Neuronal stem cell (in vitro differentiated cells): ENCODE data around the gene AHRR.
"Not testable (repeated sequence)": the region's sequence is repeated elsewhere in the genome, so short reads cannot be mapped to it uniquely, and the experiment has no call there.

Experiments used
- DNase-seq: peaks from one replicate; pipeline ENCODE4 v3.0.0-alpha.2; 2013; ENCODE audit warnings: low spot score
- H2AFZ ChIP-seq: one replicate; pipeline ENCODE4 v1.6.1; 2013; ENCODE audit warnings: mild to moderate bottlenecking, low read length, inconsistent platforms
- H2AK5ac ChIP-seq: 2 replicates; pipeline ENCODE4 v1.6.1; 2013; ENCODE audit warnings: low read depth, mild to moderate bottlenecking, inconsistent platforms, low read length, moderate library complexity, mixed read lengths
- H2BK120ac ChIP-seq: 2 replicates; pipeline ENCODE4 v1.6.1; 2013; ENCODE audit warnings: low read depth, mild to moderate bottlenecking, inconsistent platforms, low read length, moderate library complexity, mixed read lengths
- H2BK12ac ChIP-seq: one replicate; pipeline ENCODE4 v1.6.1; 2013; ENCODE audit warnings: low read length, inconsistent platforms
- H2BK15ac ChIP-seq: 2 replicates; pipeline ENCODE4 v1.6.1; 2013; ENCODE audit warnings: mild to moderate bottlenecking, low read length, inconsistent platforms, mixed read lengths
- H2BK5ac ChIP-seq: one replicate; pipeline ENCODE4 v1.6.1; 2013; ENCODE audit warnings: inconsistent platforms, mild to moderate bottlenecking, low read length, moderate library complexity
- H3K14ac ChIP-seq: one replicate; pipeline ENCODE4 v1.6.1; 2013; ENCODE audit warnings: low read length, inconsistent platforms
- H3K18ac ChIP-seq: 2 replicates; pipeline ENCODE4 v1.6.1; 2013; ENCODE audit warnings: low read length, inconsistent platforms
- H3K23ac ChIP-seq: 2 replicates; pipeline ENCODE4 v1.6.1; 2013; ENCODE audit warnings: low read depth, mild to moderate bottlenecking, mixed read lengths, low read length, inconsistent platforms; ENCODE audit not compliant: poor library complexity
- H3K27ac ChIP-seq: replicated peaks from 3 replicates; pipeline ENCODE4 v1.5.1; 2013; ENCODE audit warnings: low read length, inconsistent platforms
- H3K27me3 ChIP-seq, 3 experiments: 2 replicates each; pipeline ENCODE4 v1.6.1; 2013; ENCODE audit warnings: low read length in 3 of 3, mild to moderate bottlenecking in 2 of 3, inconsistent platforms in 1 of 3, low read depth in 1 of 3, mixed read lengths in 1 of 3, moderate library complexity in 1 of 3; ENCODE audit not compliant: control insufficient read depth in 3 of 3, insufficient read depth in 3 of 3
- H3K36me3 ChIP-seq, 2 donors: replicated peaks in 1 of 2; 2 replicates each; pipeline ENCODE4 v1.6.1; 2013; ENCODE audit warnings: low read length in 2 of 2; ENCODE audit not compliant: control insufficient read depth in 2 of 2, insufficient read depth in 2 of 2
- H3K4ac ChIP-seq: 2 replicates; pipeline ENCODE4 v1.6.1; 2013; ENCODE audit warnings: inconsistent platforms, mild to moderate bottlenecking, low read length, moderate library complexity
- H3K4me1 ChIP-seq, 2 donors: 1 replicate in 1 of 2; 2 replicates in 1 of 2; pipeline ENCODE4 v1.6.1; 2013; ENCODE audit warnings: low read length in 2 of 2, low read depth in 1 of 2; ENCODE audit not compliant: control insufficient read depth in 2 of 2, insufficient read depth in 1 of 2
- H3K4me2 ChIP-seq: one replicate; pipeline ENCODE4 v1.6.1; 2013; ENCODE audit warnings: mild to moderate bottlenecking, low read length, inconsistent platforms; ENCODE audit not compliant: insufficient read depth, poor library complexity, severe bottlenecking
- H3K4me3 ChIP-seq, 2 donors: 2 replicates each; pipeline ENCODE4 v1.5.1; 2013; ENCODE audit warnings: low read length in 2 of 2, mild to moderate bottlenecking in 2 of 2, inconsistent platforms in 1 of 2, moderate library complexity in 1 of 2
- H3K79me1 ChIP-seq: one replicate; pipeline ENCODE4 v1.6.1; 2013; ENCODE audit warnings: low read depth, mild to moderate bottlenecking, inconsistent platforms, low read length, moderate library complexity
- H3K9ac ChIP-seq: one replicate; pipeline ENCODE4 v1.6.1; 2013; ENCODE audit warnings: mild to moderate bottlenecking, low read depth, low read length, inconsistent platforms; ENCODE audit not compliant: poor library complexity
- H3K9me3 ChIP-seq, 2 donors: replicated peaks in 1 of 2; 2 replicates each; pipeline versions ENCODE3 to v1.6.1; 2013; ENCODE audit warnings: low read length in 2 of 2, mild to moderate bottlenecking in 2 of 2, inconsistent platforms in 1 of 2, low read depth in 1 of 2, mixed read lengths in 1 of 2, moderate library complexity in 1 of 2; ENCODE audit not compliant: control insufficient read depth in 2 of 2, insufficient read depth in 1 of 2
- H4K8ac ChIP-seq: one replicate; pipeline ENCODE4 v1.6.1; 2013; ENCODE audit warnings: low read depth, mild to moderate bottlenecking, inconsistent platforms, low read length, moderate library complexity
- H4K91ac ChIP-seq: one replicate; pipeline ENCODE4 v1.6.1; 2013; ENCODE audit warnings: low read length, low read depth, mild to moderate bottlenecking, inconsistent platforms; ENCODE audit not compliant: poor library complexity
- WGBS, 2 donors: extraction: QIAGEN DNeasy Blood & Tissue Kit; methylation state at CpG; one replicate each; pipeline ENCODE4 v1.1.7; 2013; ENCODE audit warnings: missing lambda C conversion rate in 2 of 2, mixed read lengths in 1 of 2; ENCODE audit not compliant: insufficient read length in 2 of 2, insufficient replicate concordance in 1 of 2; ENCODE audit errors: extremely low coverage in 2 of 2; 5-methylcytosine and 5-hydroxymethylcytosine counted together

AHRR gene

DNA sequence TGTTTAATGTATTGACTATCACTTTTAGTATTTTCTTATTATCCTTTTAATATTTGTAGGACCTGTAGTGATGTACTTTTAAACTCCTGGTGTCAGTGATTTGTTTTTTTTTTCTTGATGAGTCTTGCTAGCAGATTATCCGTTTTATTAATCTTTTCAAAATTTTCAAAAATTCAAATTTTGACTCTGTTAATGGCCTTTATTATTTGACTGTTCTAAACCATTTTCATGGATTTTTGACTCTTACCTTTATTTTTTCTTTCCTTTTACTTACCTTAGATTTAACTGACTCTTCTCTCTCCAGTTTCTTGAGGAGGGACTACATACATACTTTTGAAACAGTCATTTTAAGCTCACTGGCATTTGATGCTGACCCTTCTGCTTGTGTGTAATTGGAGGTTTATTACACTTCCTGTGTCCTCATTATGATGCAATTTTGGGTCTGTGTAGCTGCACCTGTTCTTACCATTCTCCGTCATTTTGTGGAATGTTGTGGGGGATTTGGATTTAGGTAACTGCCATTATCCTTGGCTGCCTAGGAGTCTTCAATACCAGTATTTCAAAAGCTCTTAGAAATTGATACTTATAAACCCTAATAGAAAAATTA is 89.5 kb downstream of the AHRR start:
- WGBS, 2 donors: no CpG with 5 or more reads among the region's 2 CpGs
- Histone ChIP-seq H3K4ac (no peak overlapping the region), H2AK5ac (no peak overlapping the region), H3K4me3 (no peak overlapping the region), H3K18ac (no peak overlapping the region), H4K8ac (no peak overlapping the region), H3K14ac (no peak overlapping the region), H2BK12ac (no peak overlapping the region), H3K36me3 (no peaks in the 10 kb centered on the region), H3K23ac (no peak overlapping the region), H3K27ac (no peak overlapping the region), H2AFZ (no peak overlapping the region), H2BK5ac (no peak overlapping the region), H2BK120ac (no peak overlapping the region), H2BK15ac (no peak overlapping the region), H3K9me3 (no peaks in the 10 kb centered on the region), H3K79me1 (no peaks in the 10 kb centered on the region), H3K4me2 (no peak overlapping the region), H3K4me1 (peaks cover 5 to 15% of the 10 kb centered on the region in 2 donors), H3K9ac (no peak overlapping the region), H3K27me3 (no peaks in the 10 kb centered on the region), H4K91ac (no peak overlapping the region)
- DNase-seq: no peak

GRCh38 chr5:411728-412127 is 90.2 kb downstream of the AHRR start:
- H2AK5ac ChIP-seq: no peak overlapping the region
- H2AFZ ChIP-seq: no peak overlapping the region
- DNase-seq: no peak
- no peak overlapping the region for H3K4me3 ChIP-seq
- H4K8ac ChIP-seq: no peak overlapping the region
- no peak overlapping the region for H2BK5ac ChIP-seq
- H2BK12ac ChIP-seq: no peak overlapping the region
- H3K9me3 ChIP-seq: no peaks in the 10 kb centered on the region
- H2BK15ac ChIP-seq: no peak overlapping the region
- H3K4me1 ChIP-seq: peaks cover 7 to 14% of the 10 kb centered on the region in 2 donors
- H3K36me3 ChIP-seq: no peaks in the 10 kb centered on the region
- no peak overlapping the region for H3K23ac ChIP-seq
- H4K91ac ChIP-seq: no peak overlapping the region
- H3K27ac ChIP-seq: no peak overlapping the region
- H3K79me1 ChIP-seq: no peaks in the 10 kb centered on the region
- no CpG with 5 or more reads among the region's 13 CpGs for WGBS, 2 donors
- peak overlapping the region; percentile 4 for H3K18ac ChIP-seq
- no peak overlapping the region for H3K4ac ChIP-seq
- H3K27me3 ChIP-seq: no peaks in the 10 kb centered on the region
- peak overlapping the region; percentile 68 for H3K9ac ChIP-seq
- no peak overlapping the region for H3K14ac ChIP-seq
- H3K4me2 ChIP-seq: no peak overlapping the region
- H2BK120ac ChIP-seq: no peak overlapping the region

DNA sequence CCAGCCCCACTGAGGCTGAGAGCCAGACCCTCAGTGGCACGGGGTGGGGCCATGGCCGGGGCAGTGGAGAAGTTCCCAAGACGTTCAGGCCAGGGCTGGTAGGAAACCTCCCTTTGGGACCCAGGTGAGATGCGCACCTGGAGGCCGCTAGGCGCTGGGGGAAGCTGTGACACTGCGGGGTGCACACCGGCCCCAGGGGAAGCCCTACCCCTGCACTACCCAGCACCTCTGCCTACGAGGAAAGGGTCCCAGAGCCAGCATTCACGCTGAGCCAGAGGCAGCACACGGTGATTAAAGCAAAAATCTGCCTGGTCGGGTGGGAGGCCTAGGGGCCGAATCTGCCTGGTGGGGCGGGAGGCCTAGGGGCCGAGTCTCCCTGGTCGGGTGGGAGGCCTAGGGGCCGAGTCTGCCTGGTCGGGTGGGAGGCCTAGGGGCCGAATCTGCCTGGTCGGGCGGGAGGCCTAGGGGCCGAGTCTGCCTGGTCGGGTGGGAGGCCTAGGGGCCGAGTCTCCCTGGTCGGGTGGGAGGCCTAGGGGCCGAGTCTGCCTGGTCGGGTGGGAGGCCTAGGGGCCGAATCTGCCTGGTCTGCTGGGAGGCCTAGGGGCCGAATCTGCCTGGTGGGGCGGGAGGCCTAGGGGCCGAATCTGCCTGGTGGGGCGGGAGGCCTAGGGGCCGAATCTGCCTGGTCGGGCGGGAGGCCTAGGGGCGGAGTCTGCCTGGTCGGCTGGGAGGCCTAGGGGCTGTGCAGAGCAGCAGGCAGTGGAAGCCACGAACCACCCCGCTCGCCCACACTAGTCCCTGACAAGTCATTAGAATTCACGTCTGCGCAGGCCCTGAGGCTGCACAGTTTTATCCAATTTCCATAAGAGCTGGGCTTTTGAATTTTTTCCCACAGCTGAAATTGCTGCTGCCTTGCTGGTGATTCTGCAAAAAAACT is 93.7 kb downstream of the AHRR start:
- Histone ChIP-seq H2BK120ac (peak overlapping the region; percentile 84), H3K27ac (peak overlapping the region; percentile 80), H3K14ac (peak overlapping the region; percentile 95), H3K23ac (peak overlapping the region; percentile 94), H2BK15ac (peak overlapping the region; percentile 91), H3K4me3 (peak overlapping the region in 1 of 2 donors; percentile 11), H3K4ac (peak overlapping the region; percentile 25), H2AFZ (peak overlapping the region; percentile 70), H3K18ac (peak overlapping the region; percentile 99), H2BK12ac (peak overlapping the region; percentile 96), H2BK5ac (peak overlapping the region; percentile 88), H3K9ac (peak overlapping the region; percentile 87), H3K4me1 (peaks cover 7 to 20% of the 10 kb centered on the region in 2 donors), H2AK5ac (peak overlapping the region; percentile 99), H4K91ac (peak overlapping the region; percentile 90)
- H3K36me3 ChIP-seq, H3K27me3 ChIP-seq, H4K8ac ChIP-seq, H3K4me2 ChIP-seq, H3K9me3 ChIP-seq, H3K79me1 ChIP-seq: not testable (repeated sequence)
- peak; percentile 65 for DNase-seq
- no CpG with 5 or more reads among the region's 42 CpGs for WGBS, 2 donors
